Activated effector memory CD4-positive, alpha-beta T cell treated with anti-CD3 and anti-CD28 coated beads, Interleukin-2, amount 50 U/mL, for 16 hours (primary cell): ENCODE results near the gene RPL9.
"Not testable (repeated sequence)": the region's sequence is repeated elsewhere in the genome, so short reads cannot be mapped to it uniquely, and the experiment has no call there.

Source experiments
- DNase-seq: peaks from one replicate; pipeline ENCODE4 v3.0.0-alpha.2; 2020

The RPL9 gene

GRCh38 chr4:39458505-39459300 is at the start of gene RPL9, which contains the start of gene LIAS:
Gene RPL9 (minus strand): TSS chr4:39458922. CDS start chr4:39458439, 483 bp downstream.
Gene LIAS (plus strand): TSS chr4:39459056. CDS start chr4:39459118, 62 bp downstream.
- DNase-seq: peak; percentile 97

- no peak for DNase-seq
Observed at GRCh38 chr4:39505581-39505980, 46.9 kb upstream of the RPL9 start.

GRCh38 chr4:39504538-39504937 is 45.8 kb upstream of the RPL9 start:
- no peak for DNase-seq

- DNase-seq: not testable (repeated sequence)
Observed at GRCh38 chr4:39502664-39503035, 43.9 kb upstream of the RPL9 start.

- no peak for DNase-seq
Observed at GRCh38 chr4:39502019-39502663, 43.4 kb upstream of the RPL9 start.

- DNase-seq: no peak
Observed at GRCh38 chr4:39498727-39499020, 40.0 kb upstream of the RPL9 start.

- no peak for DNase-seq
Observed at GRCh38 chr4:39497909-39498726, 39.4 kb upstream of the RPL9 start.

GRCh38 chr4:39495446-39496213 is 36.9 kb upstream of the RPL9 start:
- no peak for DNase-seq

- no peak for DNase-seq
Observed at GRCh38 chr4:39494354-39494753, 35.6 kb upstream of the RPL9 start.

GRCh38 chr4:39490322-39490721 is 31.6 kb upstream of the RPL9 start:
- DNase-seq: no peak

- no peak for DNase-seq
Observed at GRCh38 chr4:39486221-39486804, 27.6 kb upstream of the RPL9 start.

- DNase-seq: no peak
Observed at GRCh38 chr4:39484582-39485272, 26.0 kb upstream of the RPL9 start.

- no peak for DNase-seq
Observed at GRCh38 chr4:39480902-39481695, 22.4 kb upstream of the RPL9 start.

- no peak for DNase-seq
Observed at GRCh38 chr4:39480251-39480650, 21.5 kb upstream of the RPL9 start.

GRCh38 chr4:39476187-39476895 is 17.6 kb upstream of the RPL9 start:
- DNase-seq: no peak

GRCh38 chr4:39472396-39472795 is 13.7 kb upstream of the RPL9 start:
- no peak for DNase-seq

GRCh38 chr4:39470402-39470801 is 11.7 kb upstream of the RPL9 start:
- DNase-seq: no peak

- no peak for DNase-seq
Observed at GRCh38 chr4:39469429-39470077, 10.8 kb upstream of the RPL9 start.

- no peak for DNase-seq
Observed at GRCh38 chr4:39467464-39467863, 8.7 kb upstream of the RPL9 start.

- no peak for DNase-seq
Observed at GRCh38 chr4:39466747-39467146, 8.0 kb upstream of the RPL9 start.
